GM12878 (cell line): ENCODE data around the gene LRRC8B. TPM values are rescaled to one million over a fixed set of nuclear protein-coding genes. Genes with fewer than 3 reads are reported as not detected.

Experiments
- ATAC-seq: fragments of 200-7000 bp; cut with Tn5 transposase; 3 replicates; pipeline ENCODE4 v1.9.1; 2020; ENCODE audit warnings: mild to moderate bottlenecking, moderate library complexity
- BruUV-seq: library from RNA; stranded (reverse); fragments of 400-500 nt; replicated peaks from 2 replicates; lab custom pipeline; 2021; lab: Mats Ljungman, UMichigan
- CTCF ChIA-PET: fragments of 300-600 bp; sonication (Branson Sonifier 250); formaldehyde crosslinking; extraction: SDS; loops from one replicate; lab custom pipeline; 2021; ENCODE audit warnings: inconsistent platforms; lab: Yijun Ruan, JAX
- POLR2A ChIA-PET: fragments of 350-600 bp; formaldehyde crosslinking; extraction: SDS; loops from one replicate; lab custom pipeline; 2021; ENCODE audit warnings: inconsistent platforms; lab: Charles Lee
- RAD21 ChIA-PET: fragments of 300-600 bp; sonication (Branson Sonifier 250); formaldehyde crosslinking; loops from one replicate; lab custom pipeline; 2023; ENCODE audit warnings: antibody characterized with exemption; ENCODE audit not compliant: unreplicated experiment; lab: Charles Lee
- SMC1A ChIA-PET: fragments of 300-600 bp; sonication (Branson Sonifier 250); formaldehyde crosslinking; loops from one replicate; lab custom pipeline; 2023; ENCODE audit not compliant: unreplicated experiment, uncharacterized antibody; lab: Charles Lee
- DNase-seq: peaks from one replicate; pipeline ENCODE4 v3.0.0-alpha.2; 2011; ENCODE audit warnings: low read depth, low spot score
- FAIRE-seq: peaks from 3 replicates; lab custom pipeline; 2011; peaks lifted over from hg19 to GRCh38; lab: Jason Lieb, UNC
- H2AFZ ChIP-seq: 2 replicates; pipeline ENCODE4 v1.6.0; 2011; ENCODE audit warnings: low read depth, low read length, control low read depth; ENCODE audit not compliant: control insufficient read depth
- H3K27ac ChIP-seq: 2 replicates; pipeline ENCODE4 v1.5.1; 2011; ENCODE audit warnings: control low read depth; ENCODE audit not compliant: control insufficient read depth, insufficient read depth
- H3K27me3 ChIP-seq, 2 experiments: replicated peaks in 1 of 2; 2 replicates each; pipeline versions ENCODE4 v1.6.0 to v1.6.1; 2011; ENCODE audit warnings: low read length in 1 of 2; ENCODE audit not compliant: control insufficient read depth in 2 of 2, insufficient read depth in 2 of 2
- H3K36me3 ChIP-seq, 2 experiments: 2 replicates each; pipeline ENCODE4 v1.5.1; 2011; ENCODE audit warnings: low read length in 1 of 2; ENCODE audit not compliant: control insufficient read depth in 2 of 2, insufficient read depth in 2 of 2
- H3K4me1 ChIP-seq: 2 replicates; pipeline ENCODE4 v1.6.1; 2011; ENCODE audit warnings: mild to moderate bottlenecking, low read length, moderate library complexity, mixed read lengths; ENCODE audit not compliant: control insufficient read depth, insufficient read depth
- H3K4me2 ChIP-seq: 2 replicates; pipeline ENCODE4 v1.6.0; 2011; ENCODE audit warnings: control low read depth; ENCODE audit not compliant: control insufficient read depth, insufficient read depth
- H3K4me3 ChIP-seq: fragments of 200-600 bp; sonication (generic); 2 replicates; pipeline ENCODE4 v1.5.1; 2016
- H3K79me2 ChIP-seq: 2 replicates; pipeline ENCODE4 v1.6.0; 2011; ENCODE audit warnings: low read length; ENCODE audit not compliant: control insufficient read depth, insufficient read depth
- H3K9ac ChIP-seq: 2 replicates; pipeline ENCODE4 v1.8.0; 2011; ENCODE audit warnings: low read length, control low read depth, mixed read lengths; ENCODE audit not compliant: control insufficient read depth, insufficient read depth
- H3K9me3 ChIP-seq: replicated peaks from 3 replicates; pipeline ENCODE4 v1.5.1; 2011; ENCODE audit warnings: mild to moderate bottlenecking, low read length; ENCODE audit not compliant: control insufficient read depth, insufficient read depth
- H4K20me1 ChIP-seq: 2 replicates; pipeline ENCODE4 v1.6.0; 2011; ENCODE audit not compliant: control insufficient read depth, insufficient read depth
- BCL11A ChIP-seq: IDR thresholded peaks from 2 replicates; pipeline ENCODE4 v1.6.1; 2011; ENCODE audit warnings: low read depth, low read length
- CBX5 ChIP-seq: sonication (generic); IDR thresholded peaks from 2 replicates; pipeline ENCODE4 v1.6.1; 2016; ENCODE audit warnings: low read depth, moderate library complexity, mild to moderate bottlenecking, inconsistent platforms
- CEBPB ChIP-seq, 2 experiments: fragments of 150-350 bp in 1 of 2; IDR thresholded peaks; 2 replicates each; pipeline ENCODE4 v1.6.1; 2012 to 2014; ENCODE audit warnings: low read depth in 2 of 2, low read length in 2 of 2, borderline replicate concordance in 1 of 2, inconsistent platforms in 1 of 2
- EP300 ChIP-seq, 2 experiments: fragments of 150-350 bp in 1 of 2; IDR thresholded peaks; 2 replicates each; pipeline ENCODE4 v1.6.1; 2011 to 2012; ENCODE audit warnings: low read depth in 2 of 2, low read length in 2 of 2, borderline replicate concordance in 1 of 2, improper control_type of control experiment in 1 of 2, inconsistent platforms in 1 of 2; ENCODE audit not compliant: control insufficient read depth in 1 of 2
- MEF2A ChIP-seq: IDR thresholded peaks from 2 replicates; pipeline ENCODE4 v1.6.1; 2011; ENCODE audit warnings: low read depth, mild to moderate bottlenecking, low read length, moderate library complexity; ENCODE audit not compliant: insufficient read depth
- MLLT1 ChIP-seq: fragments of 450-650 bp; IDR thresholded peaks from 2 replicates; pipeline ENCODE4 v1.6.1; 2016; ENCODE audit warnings: mild to moderate bottlenecking
- NFYA ChIP-seq: IDR thresholded peaks from 2 replicates; pipeline ENCODE4 v1.6.1; 2011; ENCODE audit warnings: low read depth, mild to moderate bottlenecking, low read length, improper control_type of control experiment, borderline replicate concordance
- PAX5 ChIP-seq: IDR thresholded peaks from 2 replicates; pipeline ENCODE4 v1.6.1; 2011; ENCODE audit warnings: low read depth, low read length, borderline replicate concordance
- POLR2AphosphoS5 ChIP-seq: IDR thresholded peaks from 2 replicates; pipeline ENCODE4 v1.6.1; 2011; ENCODE audit warnings: mild to moderate bottlenecking, low read length, inconsistent platforms
- SP1 ChIP-seq: IDR thresholded peaks from one replicate; pipeline ENCODE4 v1.6.1; 2011; ENCODE audit warnings: low read depth, low read length
- SPI1 ChIP-seq: IDR thresholded peaks from 2 replicates; pipeline ENCODE4 v1.6.1; 2011; ENCODE audit warnings: low read depth, mild to moderate bottlenecking, low read length, moderate library complexity, borderline replicate concordance; ENCODE audit not compliant: insufficient read depth
- SRF ChIP-seq, 2 experiments: IDR thresholded peaks; 2 replicates each; pipeline ENCODE4 v1.6.1; 2011; ENCODE audit warnings: low read depth in 2 of 2, low read length in 2 of 2, mild to moderate bottlenecking in 1 of 2, moderate library complexity in 1 of 2
- USF2 ChIP-seq: IDR thresholded peaks from 2 replicates; pipeline ENCODE4 v1.6.1; 2011; ENCODE audit warnings: low read depth, low read length, improper control_type of control experiment, borderline replicate concordance
- ZNF592 ChIP-seq: fragments of 450-650 bp; IDR thresholded peaks from 2 replicates; pipeline ENCODE4 v1.6.1; 2017; ENCODE audit warnings: mild to moderate bottlenecking, moderate library complexity
- ZNF622 ChIP-seq: fragments of 450-650 bp; IDR thresholded peaks from 2 replicates; pipeline ENCODE4 v1.6.1; 2017; ENCODE audit warnings: mild to moderate bottlenecking, inconsistent platforms
- WGBS: methylation state at CpG from one replicate; pipeline ENCODE4 v1.1.6; 2016; ENCODE audit warnings: low lambda C conversion rate; ENCODE audit not compliant: insufficient replicate concordance, insufficient coverage; ENCODE audit errors: missing lambda C conversion rate; 5-methylcytosine and 5-hydroxymethylcytosine counted together
- in situ Hi-C: fragments of 300-500 bp; cut with MboI; formaldehyde crosslinking; loops from 9 replicates; pipeline ENCODE4 v1.14.3; 2018; ENCODE audit warnings: mixed read lengths
- intact Hi-C: fragments of 100-400 bp; cut with micrococcal nuclease; formaldehyde crosslinking; loops from one replicate; pipeline ENCODE4 v1.14.2; 2022; ENCODE audit not compliant: unreplicated experiment
- polyA plus RNA-seq, 11 experiments: library from polyadenylated mRNA; depleted of rRNA in 4 of 11; unstranded in 6 of 11; stranded (reverse) in 5 of 11; fragments of >200 nt; fragmentation: Nextera tagmentation in 4 of 11; fragmentation: Illumina TruSeq in 1 of 11; extraction: Ambion mirVana in 4 of 11; extraction: Trizol in 1 of 11; gene quantifications; 1 replicate in 1 of 11; 2 replicates in 10 of 11; pipeline versions ENCODE4 v1.2.1 to v1.2.3, GENCODE V29; 2011 to 2016; ENCODE audit warnings: inconsistent platforms in 2 of 11, missing spikeins in 2 of 11, low read depth in 1 of 11
- total RNA-seq, 4 experiments: library from RNA; depleted of rRNA in 3 of 4; stranded (reverse); fragments of >200 nt in 3 of 4; fragmentation: Illumina TruSeq in 1 of 4; extraction: Trizol in 1 of 4; gene quantifications; 2 replicates each; pipeline versions ENCODE4 v1.2.1 to v1.2.3, GENCODE V29; 2013 to 2021

LRRC8B gene
- total and polyA plus RNA-seq, 10 of the 15 experiments (the other 5 are each of a cell fraction or from before 2014, with no cell fraction given): 1.3 to 9.2 (median 5.4) TPM

GRCh38 chr1:89611721-89612120, 87.1 kb downstream of the LRRC8B start:
- in situ Hi-C loops (no loop called here), intact Hi-C loops (loop anchor here (5.0 kb wide), 1 partner anchor 151 kb away; no protein-coding TSS in a partner anchor)
- Histone ChIP-seq H3K9ac (no peak overlapping the region), H3K79me2 (no peaks in the 10 kb centered on the region), H3K27me3 (no peaks in the 10 kb centered on the region; a peak in 1 of 4 replicates), H3K36me3 (no peaks in the 10 kb centered on the region), H4K20me1 (no peaks in the 10 kb centered on the region; the same call in 1 of the 2 replicates), H3K4me1 (peaks cover 26% of the 10 kb centered on the region), H3K9me3 (no peaks in the 10 kb centered on the region; the same call in 2 of the 3 replicates), H3K27ac (no peak overlapping the region; the same call in 1 of the 2 replicates), H3K4me2 (peak overlapping the region; percentile 47), H3K4me3 (no peak overlapping the region), H2AFZ (no peak overlapping the region)
- DNase-seq (peak; percentile 79), ATAC-seq (peak; percentile 95), FAIRE-seq (peak; percentile 93)
- ChIA-PET POLR2A (interaction anchor here (0.7 to 1.6 kb wide), 11 partner anchors 10 to 570 kb away, joined by 3 to 9 read pairs (median 4); no protein-coding TSS in a partner anchor), RAD21 (interaction anchor here (0.7 to 2.6 kb wide), 26 partner anchors 8 to 300 kb away, joined by 3 to 28 read pairs (median 4); partner anchors contain the start of gene LRRC8C), CTCF (interaction anchor here (0.7 to 3.1 kb wide), 17 partner anchors 10 to 336 kb away, joined by 3 to 22 read pairs (median 4); no protein-coding TSS in a partner anchor), SMC1A (interaction anchor here (0.6 to 2.5 kb wide), 30 partner anchors 10 to 850 kb away, joined by 3 to 42 read pairs (median 4); partner anchors contain the start of gene LRRC8C)
- WGBS: 0% methylated on average over 1 of the region's 1 CpG
- BruUV-seq: no TSS peak
- TF ChIP-seq EP300 (IDR thresholded peaks at IDR 0.05; ENCODE audit: borderline replicate concordance in 1 of 2, control insufficient read depth in 1 of 2, low read depth in 2 of 2, low read length in 2 of 2): peak; percentile 78 to 92
- TF ChIP-seq SP1: no peak
- no peak for TF ChIP-seq NFYA
- no peak for TF ChIP-seq ZNF622
- TF ChIP-seq MLLT1: 0 out of 2 replicates have a peak, but pooled peaks have one; percentile 41
- TF ChIP-seq CBX5: no peak
- TF ChIP-seq SPI1: no peak
- peak; percentile 63; the same call in 1 of the 2 replicates for TF ChIP-seq MEF2A
- TF ChIP-seq USF2: no peak
- TF ChIP-seq PAX5: peak; percentile 68; the same call in 1 of the 2 replicates
- peak; percentile 91 for TF ChIP-seq BCL11A
- no peak for TF ChIP-seq SRF (IDR thresholded peaks at IDR 0.05; ENCODE audit: low read depth in 2 of 2, low read length in 2 of 2)
- TF ChIP-seq CEBPB (IDR thresholded peaks at IDR 0.05; ENCODE audit: borderline replicate concordance in 1 of 2, low read depth in 2 of 2, low read length in 2 of 2): no peak
- no peak for TF ChIP-seq POLR2AphosphoS5
- TF ChIP-seq ZNF592: 0 out of 2 replicates have a peak, but pooled peaks have one; percentile 27
